ENCODE results near the gene ZNF750. TPM values are rescaled to one million over a fixed set of nuclear protein-coding genes. Genes with fewer than 3 reads are reported as not detected.

Gene ZNF750
- total RNA-seq, 1 experiment from 2014 or later: not detected

GRCh38 chr17:82803185-82803584 is 36.6 kb downstream of the ZNF750 start:
- no peaks in the 10 kb centered on the region for H3K4me1 ChIP-seq (ENCODE audit: insufficient read depth, low read length, poor library complexity, severe bottlenecking)
- no peaks in the 10 kb centered on the region for H3K9me3 ChIP-seq (ENCODE audit: low read depth, low read length, poor library complexity, severe bottlenecking)
- H3K36me3 ChIP-seq (ENCODE audit: insufficient read depth, low read length, poor library complexity, severe bottlenecking): peaks cover 17% of the 10 kb centered on the region
- TF ChIP-seq EZH2 (IDR thresholded peaks at IDR 0.05; ENCODE audit: borderline replicate concordance, low read depth, low read length, poor library complexity, severe bottlenecking): no peak
- no peak for TF ChIP-seq CTCF (conservative IDR thresholded peaks at IDR 0.05; ENCODE audit: low read depth, low read length)
- ChIA-PET POLR2A (ENCODE audit: low non-redundant PET) (no interaction called here), CTCF (no interaction called here)
- no peak for DNase-seq (ENCODE audit: low spot score)
- BruUV-seq (replicated peaks): no TSS peak
- no peak overlapping the region for H3K4me3 ChIP-seq (ENCODE audit: low read depth, low read length, poor library complexity, severe bottlenecking)
- no peaks in the 10 kb centered on the region for H3K27me3 ChIP-seq (replicated peaks; ENCODE audit: insufficient read depth, low read depth, low read length, poor library complexity)
- intact Hi-C loops (cut with micrococcal nuclease; ENCODE audit: unreplicated experiment): no loop called here
- H3K27ac ChIP-seq (ENCODE audit: low read depth, low read length, poor library complexity, severe bottlenecking): no peak overlapping the region

GRCh38 chr17:82802075-82802780 is 37.6 kb downstream of the ZNF750 start:
- DNase-seq (ENCODE audit: low spot score): no peak
- H3K9me3 ChIP-seq (ENCODE audit: low read depth, low read length, poor library complexity, severe bottlenecking): no peaks in the 10 kb centered on the region
- no peak for TF ChIP-seq EZH2 (IDR thresholded peaks at IDR 0.05; ENCODE audit: borderline replicate concordance, low read depth, low read length, poor library complexity, severe bottlenecking)
- TF ChIP-seq CTCF (conservative IDR thresholded peaks at IDR 0.05; ENCODE audit: low read depth, low read length): no peak
- H3K27ac ChIP-seq (ENCODE audit: low read depth, low read length, poor library complexity, severe bottlenecking): peak overlapping the region; percentile 47
- no peak overlapping the region for H3K4me3 ChIP-seq (ENCODE audit: low read depth, low read length, poor library complexity, severe bottlenecking)
- intact Hi-C loops (cut with micrococcal nuclease; ENCODE audit: unreplicated experiment): no loop called here
- ChIA-PET POLR2A (ENCODE audit: low non-redundant PET) (interaction anchor here (0.5 kb wide), 1 partner anchor 45 kb away, joined by 4 read pairs; no protein-coding TSS in a partner anchor), CTCF (interaction anchor here (0.7 kb wide), 1 partner anchor 21 kb away, joined by 6 read pairs; no protein-coding TSS in a partner anchor)
- H3K27me3 ChIP-seq (replicated peaks; ENCODE audit: insufficient read depth, low read depth, low read length, poor library complexity): no peaks in the 10 kb centered on the region
- no peaks in the 10 kb centered on the region for H3K4me1 ChIP-seq (ENCODE audit: insufficient read depth, low read length, poor library complexity, severe bottlenecking)
- BruUV-seq (replicated peaks): no TSS peak
- H3K36me3 ChIP-seq (ENCODE audit: insufficient read depth, low read length, poor library complexity, severe bottlenecking): peaks cover 14% of the 10 kb centered on the region

GRCh38 chr17:82801377-82801970 is 38.3 kb downstream of the ZNF750 start:
- BruUV-seq (replicated peaks): no TSS peak

More at GRCh38 chr17:82801377-82801970, 38.3 kb downstream of the ZNF750 start:
- POLR2A ChIA-PET (ENCODE audit: low non-redundant PET): no interaction called here
- Histone ChIP-seq H3K4me3 (ENCODE audit: low read depth, low read length, poor library complexity, severe bottlenecking) (no peak overlapping the region), H3K9me3 (ENCODE audit: low read depth, low read length, poor library complexity, severe bottlenecking) (no peaks in the 10 kb centered on the region), H3K36me3 (ENCODE audit: insufficient read depth, low read length, poor library complexity, severe bottlenecking) (peaks cover 13% of the 10 kb centered on the region), H3K27ac (ENCODE audit: low read depth, low read length, poor library complexity, severe bottlenecking) (no peak overlapping the region), H3K27me3 (replicated peaks; ENCODE audit: insufficient read depth, low read depth, low read length, poor library complexity) (no peaks in the 10 kb centered on the region), H3K4me1 (ENCODE audit: insufficient read depth, low read length, poor library complexity, severe bottlenecking) (no peaks in the 10 kb centered on the region)
- intact Hi-C loops (cut with micrococcal nuclease; ENCODE audit: unreplicated experiment): no loop called here
- CTCF ChIA-PET: no interaction called here
- DNase-seq (ENCODE audit: low spot score): no peak
- no peak for TF ChIP-seq CTCF (conservative IDR thresholded peaks at IDR 0.05; ENCODE audit: low read depth, low read length)
- TF ChIP-seq EZH2 (IDR thresholded peaks at IDR 0.05; ENCODE audit: borderline replicate concordance, low read depth, low read length, poor library complexity, severe bottlenecking): no peak
